Measurements from ENCODE around the gene KDM3B. TPM values are rescaled to one million over a fixed set of nuclear protein-coding genes. Genes with fewer than 3 reads are reported as not detected.
"Not testable (repeated sequence)": the region's sequence is repeated elsewhere in the genome, so short reads cannot be mapped to it uniquely, and the experiment has no call there.

KDM3B gene
- polyA plus RNA-seq, 4 donors: 67.9 to 103 (median 89.4) TPM

DNA sequence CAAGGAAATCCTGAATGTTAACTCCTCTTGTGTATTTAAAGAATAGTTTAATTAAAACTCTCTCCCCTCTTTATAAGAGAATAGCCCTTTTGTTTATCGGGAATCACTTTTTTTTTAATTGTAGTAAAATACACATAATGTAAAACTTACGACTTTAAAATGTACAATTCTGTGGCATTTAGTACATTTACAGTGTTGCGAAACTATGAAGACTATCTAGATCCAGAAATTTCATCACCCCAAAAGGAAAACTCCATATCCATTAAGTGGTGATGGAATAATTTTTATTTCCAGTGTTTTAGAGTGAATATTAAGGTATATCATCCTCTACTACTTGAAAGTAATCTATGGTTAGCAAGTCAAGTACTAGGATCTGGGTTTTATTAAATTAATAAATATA, 36.8 kb downstream of the KDM3B start:
- DNase-seq (ENCODE audit: low read depth in 4 of 4, low spot score in 3 of 4): no peak

GRCh38 chr5:138389911-138390310, 37.4 kb downstream of the KDM3B start:
- DNase-seq (ENCODE audit: low read depth in 4 of 4, low spot score in 3 of 4): not testable (repeated sequence)

- no peak for DNase-seq (ENCODE audit: low read depth in 4 of 4, low spot score in 3 of 4)
Measured at GRCh38 chr5:138391859-138392386, 39.4 kb downstream of the KDM3B start.

- no peak for DNase-seq (ENCODE audit: low read depth in 4 of 4, low spot score in 3 of 4)
Measured at GRCh38 chr5:138402640-138403039, 50.2 kb downstream of the KDM3B start.

DNA sequence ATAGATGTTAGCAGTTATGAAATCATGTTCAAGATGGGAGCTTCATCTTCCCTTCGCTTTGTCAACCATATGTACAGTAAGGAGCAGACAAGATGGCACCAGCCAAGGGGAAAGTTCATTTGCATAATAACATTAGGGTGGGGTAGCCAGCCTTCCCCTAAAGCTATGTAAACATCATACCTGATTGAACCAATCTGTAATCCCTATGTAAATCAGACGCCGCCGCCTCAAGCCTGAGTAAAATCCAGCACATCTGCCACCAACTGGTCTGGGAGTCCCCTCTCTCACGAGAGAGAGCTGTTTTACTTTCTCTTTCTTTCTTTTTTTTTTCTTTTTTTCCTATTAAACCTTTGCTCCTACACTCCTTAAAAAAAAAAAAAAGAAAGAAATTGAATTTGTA, 55.5 kb downstream of the KDM3B start:
- no peak for DNase-seq (ENCODE audit: low read depth in 4 of 4, low spot score in 3 of 4)

- not testable (repeated sequence) for DNase-seq (ENCODE audit: low read depth in 4 of 4, low spot score in 3 of 4)
Measured at GRCh38 chr5:138410996-138411640, 58.6 kb downstream of the KDM3B start.

- no peak for DNase-seq (ENCODE audit: low read depth in 4 of 4, low spot score in 3 of 4)
Measured at GRCh38 chr5:138418444-138418843, 66.0 kb downstream of the KDM3B start.

GRCh38 chr5:138425079-138425478, 72.6 kb downstream of the KDM3B start:
- DNase-seq (ENCODE audit: low read depth in 4 of 4, low spot score in 3 of 4): no peak

GRCh38 chr5:138435943-138436342, 83.5 kb downstream of the KDM3B start:
- no peak for DNase-seq (ENCODE audit: low read depth in 4 of 4, low spot score in 3 of 4)

GRCh38 chr5:138438003-138438723, 85.7 kb downstream of the KDM3B start:
- DNase-seq (ENCODE audit: low read depth in 4 of 4, low spot score in 3 of 4): no peak

DNA sequence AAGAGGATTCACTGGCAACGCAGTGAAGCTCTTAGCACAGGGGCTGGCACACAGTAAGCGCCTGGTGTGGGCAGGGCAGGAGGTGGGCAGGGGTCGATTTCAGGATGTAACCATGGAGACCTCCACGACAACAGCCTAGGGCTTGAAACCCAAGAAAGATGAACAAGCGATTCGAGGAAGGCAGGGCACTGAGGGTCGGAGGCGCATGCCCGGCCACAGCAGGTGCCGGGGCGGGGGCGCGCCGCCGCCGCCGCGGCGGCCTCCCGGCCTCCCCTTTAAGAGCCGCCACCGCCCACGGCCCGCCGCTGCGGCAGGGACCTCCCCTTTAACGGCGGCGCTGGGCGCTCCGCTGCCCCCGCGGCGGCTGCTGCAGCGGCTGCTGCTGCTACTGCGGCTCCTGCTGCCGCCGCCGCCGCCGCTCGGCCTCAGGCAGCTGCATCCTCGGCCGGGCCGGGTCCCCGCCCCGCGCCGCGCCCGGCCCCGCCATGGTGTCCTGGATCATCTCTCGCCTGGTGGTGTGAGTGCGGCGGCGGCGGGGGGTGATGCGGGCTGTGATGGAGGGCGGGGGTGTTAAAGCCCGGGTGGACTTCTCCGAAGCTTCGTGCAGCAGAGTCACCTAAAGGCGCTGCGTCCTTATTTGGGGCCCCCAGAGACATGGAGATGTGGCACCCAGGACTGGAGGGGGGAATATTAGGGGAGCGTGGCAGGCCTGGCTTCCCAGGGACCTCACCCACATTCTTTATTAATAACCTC, 86.4 kb downstream of the KDM3B start, which contains the start of gene REEP2:
Gene REEP2 (plus strand): TSS at position 334 of the 753 bp plus-strand sequence. CDS start 152 bp downstream, at position 486.
- DNase-seq (ENCODE audit: low read depth in 4 of 4, low spot score in 3 of 4): peak in 1 of 4 donors; percentile 7

DNA sequence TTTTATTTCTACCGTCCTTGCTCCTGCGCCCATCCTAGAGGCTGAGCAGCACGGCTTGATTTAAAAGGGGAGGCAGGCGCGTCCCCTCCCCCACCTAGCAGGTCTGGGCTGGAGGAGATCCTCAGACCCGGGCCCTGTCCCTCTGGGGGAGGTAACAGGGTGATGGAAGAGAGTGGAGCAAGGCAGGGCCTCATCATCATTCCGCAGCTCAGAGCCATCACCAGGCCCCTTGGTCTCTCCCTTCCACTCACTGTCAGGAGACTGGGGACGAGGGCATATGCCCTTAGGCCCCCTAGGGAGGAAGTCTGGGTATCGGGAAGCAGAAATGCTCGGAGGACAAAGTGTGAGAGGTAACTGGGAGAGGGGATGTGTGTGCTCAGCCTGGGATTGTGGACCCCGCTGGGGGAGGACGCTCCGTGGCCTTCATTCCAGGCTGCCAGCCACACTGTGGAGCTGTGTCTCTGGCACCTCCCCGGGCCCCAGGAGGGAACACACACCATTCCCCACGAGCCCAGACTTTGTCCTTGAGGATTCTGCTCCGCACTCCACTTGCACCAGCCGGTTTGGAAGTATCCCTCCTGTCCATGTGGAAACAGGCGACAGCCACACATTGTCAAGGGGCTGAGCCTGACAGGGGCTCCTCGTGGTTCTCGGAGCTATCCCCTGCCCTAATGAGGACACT, 87.1 kb downstream of the KDM3B start:
- peak in 1 of 4 donors; percentile 7 for DNase-seq (ENCODE audit: low read depth in 4 of 4, low spot score in 3 of 4)

GRCh38 chr5:138440159-138441073, 87.9 kb downstream of the KDM3B start:
- no peak for DNase-seq (ENCODE audit: low read depth in 4 of 4, low spot score in 3 of 4)

DNA sequence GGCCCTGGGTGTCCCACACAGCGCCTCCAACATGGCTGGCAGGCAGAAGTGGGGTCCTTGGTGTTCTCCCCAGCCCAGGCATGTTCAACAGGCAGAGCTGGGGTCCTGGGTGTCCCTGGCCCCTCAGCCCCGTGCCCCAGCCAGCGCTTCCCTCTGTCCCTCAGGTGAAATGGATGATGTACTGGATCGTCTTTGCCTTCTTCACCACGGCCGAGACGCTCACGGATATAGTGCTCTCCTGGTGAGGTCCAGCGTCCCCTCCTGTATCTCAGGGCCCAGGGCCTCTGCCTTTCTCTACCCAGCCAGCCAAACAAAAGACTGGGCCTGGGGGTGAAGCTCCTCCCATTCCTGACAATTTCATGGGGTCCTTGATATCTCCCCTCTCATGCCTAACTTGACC, 88.7 kb downstream of the KDM3B start:
- no peak for DNase-seq (ENCODE audit: low read depth in 4 of 4, low spot score in 3 of 4)

- no peak for DNase-seq (ENCODE audit: low read depth in 4 of 4, low spot score in 3 of 4)
Measured at GRCh38 chr5:138444078-138444773, 91.7 kb downstream of the KDM3B start.

- DNase-seq (ENCODE audit: low read depth in 4 of 4, low spot score in 3 of 4): no peak
Measured at GRCh38 chr5:138444774-138445546, 92.5 kb downstream of the KDM3B start.

DNA sequence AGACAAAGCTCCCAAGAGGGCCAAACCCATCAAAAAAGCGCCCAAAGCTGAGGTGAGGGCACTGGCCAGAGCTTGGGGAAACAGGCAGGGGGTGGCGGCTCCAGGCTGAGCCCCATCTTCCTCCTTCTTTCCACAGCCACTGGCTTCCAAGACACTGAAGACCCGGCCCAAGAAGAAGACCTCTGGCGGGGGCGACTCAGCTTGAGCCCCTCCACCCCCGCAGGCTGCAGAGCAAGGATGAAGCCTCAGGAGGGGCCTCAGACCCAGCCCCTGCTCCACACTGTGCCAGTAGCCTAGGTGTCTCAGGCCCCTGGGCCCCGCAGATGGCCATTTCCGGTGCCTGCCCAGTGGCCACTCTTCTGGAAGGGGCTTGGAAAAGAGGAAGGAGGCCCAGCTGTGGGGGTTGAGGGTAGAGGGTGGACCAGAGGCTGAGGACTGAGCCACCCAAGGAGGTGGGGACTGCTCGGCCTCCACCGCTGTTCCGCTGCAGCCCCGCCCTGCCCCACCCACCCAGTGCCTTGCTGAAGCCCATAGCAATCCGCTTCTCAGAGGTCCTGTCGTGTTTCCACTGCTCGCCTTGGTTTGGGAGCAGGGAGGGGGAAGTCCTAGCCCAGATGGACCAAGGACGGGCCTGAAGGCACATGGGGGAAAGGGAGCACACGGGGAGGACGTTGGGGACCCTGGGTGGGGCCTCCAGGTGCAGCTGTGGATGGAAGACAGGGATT, 93.2 kb downstream of the KDM3B start:
- no peak for DNase-seq (ENCODE audit: low read depth in 4 of 4, low spot score in 3 of 4)

- no peak for DNase-seq (ENCODE audit: low read depth in 4 of 4, low spot score in 3 of 4)
Measured at GRCh38 chr5:138448070-138448469, 95.6 kb downstream of the KDM3B start.

Measured in left renal pelvis (tissue), 4 donors.